Caco-2 (cell line): ENCODE measurements around the gene DNAH1. TPM values are rescaled to one million over a fixed set of nuclear protein-coding genes. Genes with fewer than 3 reads are reported as not detected.

ENCODE experiments used
- BruUV-seq: library from RNA; stranded (reverse); fragments of 400-500 nt; replicated peaks from 2 replicates; lab custom pipeline; 2021; lab: Mats Ljungman, UMichigan
- CTCF ChIA-PET: fragments of 300-600 bp; sonication (Branson Sonifier 250); formaldehyde crosslinking; loops from one replicate; lab custom pipeline; 2022; ENCODE audit warnings: antibody characterized with exemption; lab: Charles Lee
- POLR2A ChIA-PET: fragments of 300-600 bp; sonication (Branson Sonifier 250); formaldehyde crosslinking; loops from one replicate; lab custom pipeline; 2022; ENCODE audit warnings: antibody characterized with exemption; lab: Charles Lee
- DNase-seq, 2 experiments: peaks; one replicate each; pipeline versions ENCODE4 v3.0.0 to v3.0.0-alpha.2; 2020 to 2022
- H3K27me3 ChIP-seq: replicated peaks from 2 replicates; pipeline ENCODE4 v1.6.0; 2011; ENCODE audit warnings: low read length; ENCODE audit not compliant: control insufficient read depth, insufficient read depth
- H3K36me3 ChIP-seq: 2 replicates; pipeline ENCODE4 v1.5.1; 2011; ENCODE audit warnings: low read length; ENCODE audit not compliant: control insufficient read depth, insufficient read depth
- H3K4me1 ChIP-seq: fragments of 250-450 bp; sonication (Bioruptor Pico); 2 replicates; pipeline ENCODE4 v1.5.1; 2020; ENCODE audit warnings: mild to moderate bottlenecking
- H3K4me3 ChIP-seq: 2 replicates; pipeline ENCODE4 v1.5.1; 2011; ENCODE audit warnings: low read depth, mild to moderate bottlenecking, control low read depth, low read length
- H3K9me3 ChIP-seq: fragments of 250-450 bp; sonication (Bioruptor Pico); 2 replicates; pipeline ENCODE4 v1.5.1; 2020; ENCODE audit warnings: mild to moderate bottlenecking, moderate library complexity
- H3K27ac Mint-ChIP-seq: one replicate; pipeline ENCODE4 v1.8.0; 2022; ENCODE audit warnings: mixed read lengths; ENCODE audit not compliant: unreplicated experiment
- H3K27me3 Mint-ChIP-seq: one replicate; pipeline ENCODE4 v1.8.0; 2022; ENCODE audit warnings: mixed read lengths; ENCODE audit not compliant: insufficient read depth, unreplicated experiment
- H3K36me3 Mint-ChIP-seq: one replicate; pipeline ENCODE4 v1.8.0; 2022; ENCODE audit warnings: mild to moderate bottlenecking, mixed read lengths; ENCODE audit not compliant: insufficient read depth, unreplicated experiment
- H3K4me1 Mint-ChIP-seq: one replicate; pipeline ENCODE4 v1.8.0; 2022; ENCODE audit warnings: low read depth, mixed read lengths; ENCODE audit not compliant: unreplicated experiment
- H3K4me3 Mint-ChIP-seq: one replicate; pipeline ENCODE4 v1.8.0; 2022; ENCODE audit warnings: mild to moderate bottlenecking, moderate library complexity, mixed read lengths; ENCODE audit not compliant: unreplicated experiment
- H3K9me3 Mint-ChIP-seq: one replicate; pipeline ENCODE4 v1.8.0; 2022; ENCODE audit warnings: mixed read lengths; ENCODE audit not compliant: unreplicated experiment
- intact Hi-C: fragments of 100-400 bp; cut with micrococcal nuclease; formaldehyde crosslinking; loops from one replicate; pipeline ENCODE4 v1.10.0; 2022; ENCODE audit not compliant: unreplicated experiment
- total RNA-seq: library from RNA; stranded (reverse); gene quantifications from 2 replicates; pipeline ENCODE4 v1.2.3, GENCODE V29; 2022
- TF ChIP-seq, protein P1 (sequence below), 2 experiments: fragments of 200-600 bp in 1 of 2; IDR thresholded peaks; 1 replicate in 1 of 2; 2 replicates in 1 of 2; pipeline versions ENCODE4 v1.5.1 to v1.8.0; 2011 to 2022; ENCODE audit warnings: antibody characterized with exemption in 1 of 2, control low read depth in 1 of 2, inconsistent platforms in 1 of 2, low read depth in 1 of 2, low read length in 1 of 2, mild to moderate bottlenecking in 1 of 2, moderate library complexity in 1 of 2; ENCODE audit not compliant: insufficient read depth in 1 of 2, severe bottlenecking in 1 of 2, unreplicated experiment in 1 of 2

Gene DNAH1
- total RNA-seq, 1 experiment from 2014 or later = 4.1 TPM

DNA sequence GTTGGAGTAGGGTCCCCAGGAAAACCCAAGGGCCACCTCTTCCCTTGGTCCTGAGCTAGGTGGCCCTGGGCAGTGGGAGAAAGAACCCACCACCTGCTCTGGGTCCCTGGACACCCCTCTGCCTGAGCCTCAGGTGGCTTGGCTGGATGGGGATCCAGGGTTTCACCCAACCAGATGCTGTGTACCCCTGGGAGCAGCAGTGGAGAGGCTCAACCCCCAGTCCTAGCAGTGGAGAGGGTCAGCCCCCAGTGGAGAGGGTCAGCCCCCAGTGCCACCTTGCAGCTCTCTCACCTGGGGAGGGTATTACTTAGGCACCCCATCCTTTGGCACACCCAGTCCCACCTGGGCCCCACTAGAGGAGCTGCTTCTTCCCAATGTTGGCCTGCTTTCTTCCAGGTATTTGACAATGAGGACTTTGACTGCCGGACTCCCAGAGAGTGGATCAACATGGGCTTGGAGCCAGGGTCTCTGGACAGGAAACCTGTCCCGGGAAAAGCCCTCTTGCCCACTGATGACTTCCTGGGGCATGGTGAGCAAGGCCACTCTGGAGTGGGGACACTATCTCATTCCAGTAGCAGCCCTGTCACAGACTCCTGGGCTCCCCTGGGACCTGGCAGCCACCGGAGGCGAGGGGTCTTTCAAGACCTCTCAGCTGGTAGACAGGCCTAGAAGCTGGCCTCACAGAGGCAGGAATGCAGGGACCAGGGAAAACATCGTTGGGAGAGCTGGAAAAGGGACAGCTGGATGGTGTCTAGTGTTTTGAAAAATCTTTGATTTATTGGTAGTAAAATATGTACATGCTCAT is 11.6 kb downstream of the DNAH1 start:
- Mint-ChIP-seq H3K27ac (no peak overlapping the region), H3K36me3 (peaks cover 6% of the 10 kb centered on the region), H3K27me3 (no peaks in the 10 kb centered on the region), H3K4me3 (no peak overlapping the region), H3K4me1 (no peaks in the 10 kb centered on the region), H3K9me3 (no peaks in the 10 kb centered on the region)
- no peak for DNase-seq
- H3K4me1 ChIP-seq = peaks cover 10% of the 10 kb centered on the region; the same call in 1 of the 2 replicates
- TF ChIP-seq, protein P1, sequence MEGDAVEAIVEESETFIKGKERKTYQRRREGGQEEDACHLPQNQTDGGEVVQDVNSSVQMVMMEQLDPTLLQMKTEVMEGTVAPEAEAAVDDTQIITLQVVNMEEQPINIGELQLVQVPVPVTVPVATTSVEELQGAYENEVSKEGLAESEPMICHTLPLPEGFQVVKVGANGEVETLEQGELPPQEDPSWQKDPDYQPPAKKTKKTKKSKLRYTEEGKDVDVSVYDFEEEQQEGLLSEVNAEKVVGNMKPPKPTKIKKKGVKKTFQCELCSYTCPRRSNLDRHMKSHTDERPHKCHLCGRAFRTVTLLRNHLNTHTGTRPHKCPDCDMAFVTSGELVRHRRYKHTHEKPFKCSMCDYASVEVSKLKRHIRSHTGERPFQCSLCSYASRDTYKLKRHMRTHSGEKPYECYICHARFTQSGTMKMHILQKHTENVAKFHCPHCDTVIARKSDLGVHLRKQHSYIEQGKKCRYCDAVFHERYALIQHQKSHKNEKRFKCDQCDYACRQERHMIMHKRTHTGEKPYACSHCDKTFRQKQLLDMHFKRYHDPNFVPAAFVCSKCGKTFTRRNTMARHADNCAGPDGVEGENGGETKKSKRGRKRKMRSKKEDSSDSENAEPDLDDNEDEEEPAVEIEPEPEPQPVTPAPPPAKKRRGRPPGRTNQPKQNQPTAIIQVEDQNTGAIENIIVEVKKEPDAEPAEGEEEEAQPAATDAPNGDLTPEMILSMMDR (IDR thresholded peaks at IDR 0.05; ENCODE audit: insufficient read depth in 1 of 2, low read depth in 1 of 2, low read length in 1 of 2, severe bottlenecking in 1 of 2, unreplicated experiment in 1 of 2) = no peak
- H3K4me3 ChIP-seq = no peak overlapping the region
- intact Hi-C loops = no loop called here
- no peaks in the 10 kb centered on the region for H3K36me3 ChIP-seq
- no TSS peak for BruUV-seq
- no peaks in the 10 kb centered on the region for H3K9me3 ChIP-seq
- H3K27me3 ChIP-seq = no peaks in the 10 kb centered on the region
- CTCF ChIA-PET = interaction anchor here (1.9 kb wide), 1 partner anchor 57 kb away, joined by 5 read pairs; no protein-coding TSS in a partner anchor
- POLR2A ChIA-PET = no interaction called here

DNA sequence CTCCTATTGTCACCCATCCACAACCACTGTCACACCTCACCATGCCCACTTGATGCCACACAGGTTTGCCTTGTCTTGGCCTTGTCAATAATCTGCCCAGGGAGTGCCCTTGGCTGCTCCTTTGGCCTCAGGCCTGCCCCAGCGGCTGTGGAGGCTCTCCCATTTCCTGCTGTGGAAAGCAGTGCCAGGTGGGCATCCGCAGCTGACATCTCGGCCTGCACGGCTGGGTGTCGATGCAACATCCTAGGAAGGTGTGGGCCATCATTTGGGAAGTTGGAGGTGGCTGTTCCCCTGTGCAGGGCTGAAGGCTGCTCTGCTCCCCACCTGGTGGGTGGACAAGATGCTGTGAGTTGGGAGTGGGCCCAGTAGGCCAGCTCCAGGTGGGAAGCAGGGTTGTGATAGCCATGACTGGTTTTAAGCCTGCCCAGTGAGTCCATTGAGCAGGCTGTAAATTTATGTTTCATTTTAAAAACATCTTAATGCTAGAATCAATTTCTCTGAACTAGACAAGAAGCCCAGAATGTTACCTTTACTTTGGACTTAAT is 12.5 kb downstream of the DNAH1 start:
- no TSS peak for BruUV-seq

GRCh38 chr3:52330194-52330805 is 14.2 kb downstream of the DNAH1 start:
- DNase-seq = no peak
- no peaks in the 10 kb centered on the region for H3K4me1 ChIP-seq
- CTCF ChIA-PET = interaction anchor here (0.7 kb wide), 1 partner anchor 9 kb away, joined by 3 read pairs; no protein-coding TSS in a partner anchor

More for the DNA sequence above, 12.5 kb downstream of the DNAH1 start:
- no peak overlapping the region for H3K4me3 ChIP-seq
- H3K27me3 ChIP-seq = no peaks in the 10 kb centered on the region
- Mint-ChIP-seq H3K9me3 (no peaks in the 10 kb centered on the region), H3K36me3 (peaks cover 6% of the 10 kb centered on the region), H3K4me3 (no peak overlapping the region), H3K27ac (no peak overlapping the region), H3K27me3 (no peaks in the 10 kb centered on the region), H3K4me1 (no peaks in the 10 kb centered on the region)
- TF ChIP-seq, protein P1 (IDR thresholded peaks at IDR 0.05; ENCODE audit: insufficient read depth in 1 of 2, low read depth in 1 of 2, low read length in 1 of 2, severe bottlenecking in 1 of 2, unreplicated experiment in 1 of 2) = no peak
- ChIA-PET POLR2A (no interaction called here), CTCF (interaction anchor here (1.9 kb wide), 1 partner anchor 56 kb away, joined by 5 read pairs; no protein-coding TSS in a partner anchor)
- no peak for DNase-seq
- intact Hi-C loops = no loop called here
- H3K9me3 ChIP-seq = no peaks in the 10 kb centered on the region
- no peaks in the 10 kb centered on the region for H3K36me3 ChIP-seq
- peaks cover 7% of the 10 kb centered on the region; the same call in 1 of the 2 replicates for H3K4me1 ChIP-seq

More at GRCh38 chr3:52330194-52330805, 14.2 kb downstream of the DNAH1 start:
- Mint-ChIP-seq H3K4me1 (no peaks in the 10 kb centered on the region), H3K4me3 (no peak overlapping the region), H3K27ac (no peak overlapping the region), H3K36me3 (peaks cover 6% of the 10 kb centered on the region), H3K27me3 (no peaks in the 10 kb centered on the region), H3K9me3 (no peaks in the 10 kb centered on the region)
- BruUV-seq = no TSS peak
- intact Hi-C loops = no loop called here
- Histone ChIP-seq H3K36me3 (no peaks in the 10 kb centered on the region), H3K9me3 (no peaks in the 10 kb centered on the region), H3K4me3 (no peak overlapping the region), H3K27me3 (no peaks in the 10 kb centered on the region)
- TF ChIP-seq, protein P1 (IDR thresholded peaks at IDR 0.05; ENCODE audit: insufficient read depth in 1 of 2, low read depth in 1 of 2, low read length in 1 of 2, severe bottlenecking in 1 of 2, unreplicated experiment in 1 of 2) = no peak
- POLR2A ChIA-PET = no interaction called here
